Suppressor macrophage (primary cell): ENCODE measurements around the gene ASAP2.

Experiments
- DNase-seq, 4 experiments: peaks; one replicate each; pipeline ENCODE4 v3.0.0-alpha.2; 2020 to 2022

Gene ASAP2

DNA sequence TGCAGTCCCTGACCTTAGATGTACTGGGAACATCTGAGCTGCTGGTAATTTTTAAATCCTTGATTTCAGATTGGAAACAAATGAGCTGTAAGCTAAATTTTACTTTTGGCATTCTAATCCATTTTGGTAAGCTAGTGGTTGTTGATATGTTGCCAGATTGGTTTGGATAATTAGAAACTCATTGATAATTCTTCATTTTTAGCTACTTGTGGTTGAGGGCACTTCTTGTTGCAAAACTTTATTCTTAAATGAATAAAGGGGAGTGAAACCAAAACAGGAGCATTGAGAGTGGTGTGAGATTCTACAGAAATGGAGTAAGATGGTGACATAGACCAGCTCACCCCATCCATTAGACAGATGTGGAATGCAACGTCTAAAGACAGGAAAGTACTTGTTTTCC is 152.2 kb downstream of the ASAP2 start:
- no peak for DNase-seq

DNA sequence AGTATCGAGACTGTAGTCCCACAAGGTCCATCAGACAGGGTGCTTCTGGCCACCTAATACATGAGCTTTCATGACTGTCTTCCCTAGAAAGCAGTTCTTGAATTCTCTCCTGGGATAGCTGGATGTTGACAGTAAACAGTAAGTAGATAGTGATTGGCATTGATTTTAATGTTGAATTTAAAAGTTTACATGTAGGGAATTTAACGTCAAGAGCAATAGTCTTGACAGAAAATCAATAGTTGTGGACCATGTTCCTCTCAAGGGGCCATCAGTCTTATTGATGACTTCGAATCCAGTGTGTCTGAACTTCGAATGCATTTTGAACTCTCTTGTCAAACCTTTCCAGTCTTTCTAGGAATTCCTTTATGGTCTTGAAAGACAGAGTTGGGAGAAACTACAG is 152.9 kb downstream of the ASAP2 start:
- DNase-seq = no peak

DNA sequence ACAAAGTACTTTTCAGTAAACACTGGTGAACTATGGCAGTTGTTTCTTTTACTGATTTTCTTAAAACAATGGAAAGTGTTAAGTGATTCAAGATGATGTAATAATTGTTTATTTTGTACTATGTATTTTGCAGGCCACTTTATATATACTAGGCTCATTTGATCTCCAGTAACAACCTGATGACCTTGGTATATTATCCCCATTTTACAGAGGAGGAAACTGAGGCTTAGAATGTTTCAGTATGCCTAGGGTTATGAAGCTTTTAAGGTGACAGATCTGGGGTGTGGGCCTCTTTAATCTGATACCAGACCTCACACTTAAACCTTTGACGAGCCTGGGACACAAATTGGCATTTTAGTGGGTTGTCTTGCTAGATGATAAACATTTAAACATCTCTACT is 153.5 kb downstream of the ASAP2 start:
- DNase-seq = no peak

DNA sequence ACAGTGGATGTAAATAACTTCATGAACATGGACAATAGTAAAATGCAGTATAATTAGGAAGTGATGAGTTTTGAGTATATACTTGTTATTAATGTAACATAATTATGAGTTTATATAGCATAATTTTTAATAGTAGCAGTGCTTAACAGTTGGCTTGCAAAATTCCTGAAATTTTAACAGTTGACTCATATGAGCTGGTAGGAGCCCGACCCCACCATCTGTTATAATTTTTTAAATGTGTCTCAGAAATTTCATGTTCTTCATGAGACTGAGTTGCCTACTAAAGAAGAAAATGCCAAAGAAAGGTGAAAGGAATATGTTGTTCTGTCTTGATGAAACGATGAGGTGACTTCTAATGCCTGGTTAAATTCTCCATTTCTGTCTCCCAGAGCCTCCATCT is 154.1 kb downstream of the ASAP2 start:
- DNase-seq = no peak

DNA sequence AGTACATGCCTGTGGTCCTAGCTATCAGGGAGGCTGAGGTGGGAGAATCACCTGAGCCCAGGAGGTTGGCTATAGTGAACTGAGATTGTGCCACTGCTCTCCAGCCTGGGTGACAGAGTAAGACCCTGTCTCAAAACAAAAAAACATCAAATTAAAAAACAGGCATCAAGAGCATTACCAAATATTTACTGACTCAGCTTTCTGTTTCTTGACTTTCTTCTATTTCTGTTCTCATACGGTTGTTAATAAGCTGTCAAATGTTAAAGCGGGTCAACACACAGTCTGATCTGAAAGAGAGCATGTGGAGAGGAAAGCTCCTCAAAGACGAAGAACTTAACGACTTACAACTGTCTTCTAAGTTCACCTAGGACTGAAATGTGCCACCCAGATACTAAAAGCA is 157.8 kb downstream of the ASAP2 start:
- DNase-seq = no peak

DNA sequence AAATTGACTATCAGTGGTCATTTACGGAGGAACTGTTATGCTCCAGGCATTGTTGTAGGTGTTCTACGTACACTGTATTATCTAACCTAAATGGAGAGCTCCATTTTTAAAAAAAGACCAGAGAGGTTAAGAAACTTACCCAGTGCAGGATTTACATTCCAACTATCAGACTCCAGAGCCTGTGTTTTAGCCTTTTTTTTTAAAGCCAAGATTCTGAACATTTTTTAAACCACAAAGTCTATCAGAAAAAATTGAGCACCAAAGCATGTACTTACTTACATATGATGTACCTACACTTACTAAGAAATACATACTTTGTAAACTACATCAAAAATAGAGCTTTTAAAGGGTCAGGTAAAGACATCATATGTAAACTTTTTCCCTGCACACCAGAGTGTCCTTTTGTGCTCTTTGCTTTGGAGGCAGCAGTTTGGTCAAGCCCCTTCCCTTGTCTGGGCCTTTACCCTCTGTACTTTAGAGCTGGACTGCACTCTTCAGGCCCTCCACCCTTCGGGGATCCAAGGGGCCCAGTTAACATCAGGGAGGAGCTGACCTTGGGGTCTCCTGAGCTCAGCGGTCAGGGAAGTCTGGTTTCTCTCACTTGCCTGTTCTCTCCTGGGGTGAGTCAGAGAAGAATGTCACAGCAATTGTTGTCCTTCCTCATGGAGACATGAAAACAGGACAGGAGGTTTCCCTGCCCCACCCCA is 158.3 kb downstream of the ASAP2 start:
- DNase-seq = no peak

DNA sequence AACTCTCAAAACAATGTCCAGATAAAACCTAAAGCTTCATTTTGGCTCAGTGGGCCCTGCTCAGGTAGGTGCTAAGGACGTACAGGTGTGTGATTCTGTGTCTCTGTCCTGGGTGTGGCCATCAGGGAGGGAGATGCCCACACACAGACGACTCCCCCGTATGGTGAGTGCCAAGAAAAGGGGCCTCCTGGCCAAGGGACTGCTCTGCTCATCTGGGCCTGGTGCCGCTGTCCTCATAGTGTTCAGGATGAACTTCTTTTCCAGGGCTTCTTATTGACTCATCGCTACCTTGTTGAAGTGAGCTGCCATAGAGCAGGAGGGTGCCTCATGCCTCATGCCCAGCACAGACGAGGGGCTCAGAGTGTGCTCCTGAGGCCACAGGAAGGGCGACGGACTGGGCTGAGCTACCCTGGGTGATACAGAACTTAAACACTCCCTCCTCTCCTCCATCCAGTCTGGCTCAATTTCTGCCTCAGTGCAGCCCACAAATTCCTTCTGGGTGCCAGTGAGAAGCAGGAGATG is 158.9 kb downstream of the ASAP2 start:
- no peak for DNase-seq

DNA sequence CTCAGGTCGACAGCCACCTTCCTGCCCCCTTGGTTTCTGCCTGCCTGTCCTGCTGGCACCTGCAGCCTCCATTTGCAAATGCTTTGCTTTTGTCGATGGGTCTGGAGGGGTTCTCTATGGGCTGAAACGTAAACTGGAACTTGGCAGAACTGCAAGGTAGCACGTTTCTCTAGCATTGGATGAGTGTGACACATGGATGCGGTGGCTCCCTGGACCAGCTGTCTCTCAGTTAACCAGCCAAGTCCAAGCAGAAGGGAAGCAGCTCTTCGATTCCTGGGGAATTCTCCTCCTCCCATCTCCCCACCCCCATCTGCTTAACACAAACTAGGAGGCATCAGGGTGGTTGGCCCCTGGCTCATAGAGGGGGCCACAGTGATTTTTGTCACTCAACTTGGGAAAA is 159.4 kb downstream of the ASAP2 start:
- DNase-seq = no peak

DNA sequence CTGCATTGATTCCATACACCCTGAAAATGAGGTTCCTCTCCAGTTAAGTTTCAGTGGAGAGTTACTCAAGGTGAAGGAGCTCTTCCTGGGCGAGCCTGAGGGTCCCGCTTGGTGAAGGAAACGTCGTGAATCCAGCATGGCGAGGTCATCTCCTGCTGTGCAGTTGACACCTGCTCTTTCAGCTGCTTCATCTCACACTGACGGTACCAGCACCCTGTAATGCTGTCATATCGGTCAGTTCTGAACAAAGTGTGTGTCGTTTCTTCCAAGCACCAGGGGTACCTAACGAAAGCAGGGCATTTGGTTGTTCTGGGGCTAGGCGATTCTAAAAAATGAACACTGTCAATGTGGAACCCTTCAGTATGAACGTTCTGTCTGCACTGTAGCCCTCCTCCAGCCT is 164.1 kb downstream of the ASAP2 start:
- DNase-seq = no peak

DNA sequence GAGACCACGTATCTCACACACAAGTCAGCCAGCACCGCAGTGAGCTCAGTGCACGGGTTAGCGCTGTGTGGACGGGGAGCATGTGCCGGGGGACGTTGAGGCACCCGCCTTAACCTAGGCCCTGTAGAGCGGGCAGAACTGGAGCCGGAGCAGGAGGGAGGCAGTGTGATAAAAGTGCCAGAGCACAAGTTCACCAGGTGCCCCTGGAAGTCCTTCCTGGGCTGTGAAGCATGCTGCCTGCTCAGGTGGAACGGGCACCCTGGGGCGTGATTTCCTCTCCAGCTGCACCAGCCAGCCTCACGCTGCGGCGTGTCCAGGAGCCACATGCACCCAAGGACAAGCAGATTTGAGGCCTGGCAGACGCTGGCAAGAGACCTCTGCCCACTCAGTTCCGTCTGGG is 166.4 kb downstream of the ASAP2 start:
- DNase-seq = no peak

DNA sequence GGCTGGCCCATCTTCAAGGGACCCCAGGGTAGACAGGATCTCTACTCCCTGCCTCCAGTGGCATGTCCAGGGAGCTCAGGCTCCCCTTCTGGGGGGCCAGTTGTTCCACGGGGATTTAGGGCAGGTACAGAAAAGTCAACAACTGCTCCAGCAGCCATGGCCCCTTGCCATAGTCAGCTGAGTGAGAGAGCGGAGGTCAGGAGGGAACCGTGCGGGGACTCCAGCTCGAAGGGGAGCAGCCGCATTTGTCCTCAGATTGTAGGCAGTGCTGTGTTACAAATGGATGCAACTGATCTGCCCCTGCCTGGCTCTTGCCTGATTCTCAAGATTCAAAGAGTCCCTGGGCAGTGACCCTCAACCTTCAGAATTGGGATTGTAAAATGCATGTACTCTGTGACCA is 166.9 kb downstream of the ASAP2 start:
- DNase-seq = no peak

DNA sequence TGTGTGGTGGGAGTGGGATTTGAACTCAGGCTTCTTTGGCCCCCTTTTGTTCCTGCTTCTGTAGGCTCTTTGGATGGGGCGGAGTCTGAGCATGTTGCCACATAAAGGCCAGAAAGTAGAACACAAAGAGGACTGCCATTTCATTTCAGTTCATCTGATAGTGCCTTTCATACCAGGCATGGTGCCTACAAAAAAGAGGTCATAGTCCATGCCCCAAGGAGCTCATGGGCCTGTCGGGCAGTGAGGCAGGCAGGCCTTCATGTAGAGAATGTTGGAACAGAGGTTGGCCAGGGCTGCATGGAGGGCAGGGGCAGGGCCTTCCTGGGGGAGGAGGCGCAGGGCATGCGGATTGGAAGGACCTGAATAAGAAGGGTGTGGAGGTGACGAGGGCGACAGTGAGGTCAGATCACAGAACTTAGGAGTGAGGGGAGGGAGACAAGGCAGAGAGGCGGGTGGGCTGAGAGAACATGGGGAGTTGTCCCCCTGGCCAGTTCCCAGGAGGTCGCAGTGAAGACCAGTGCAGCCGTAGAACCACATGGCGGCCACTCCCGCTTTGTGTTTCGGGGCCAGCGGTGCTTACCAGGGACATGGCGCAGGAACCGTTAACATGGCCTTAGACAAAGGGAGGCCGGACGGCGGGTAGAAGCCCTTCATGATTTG is 167.6 kb downstream of the ASAP2 start:
- no peak for DNase-seq

DNA sequence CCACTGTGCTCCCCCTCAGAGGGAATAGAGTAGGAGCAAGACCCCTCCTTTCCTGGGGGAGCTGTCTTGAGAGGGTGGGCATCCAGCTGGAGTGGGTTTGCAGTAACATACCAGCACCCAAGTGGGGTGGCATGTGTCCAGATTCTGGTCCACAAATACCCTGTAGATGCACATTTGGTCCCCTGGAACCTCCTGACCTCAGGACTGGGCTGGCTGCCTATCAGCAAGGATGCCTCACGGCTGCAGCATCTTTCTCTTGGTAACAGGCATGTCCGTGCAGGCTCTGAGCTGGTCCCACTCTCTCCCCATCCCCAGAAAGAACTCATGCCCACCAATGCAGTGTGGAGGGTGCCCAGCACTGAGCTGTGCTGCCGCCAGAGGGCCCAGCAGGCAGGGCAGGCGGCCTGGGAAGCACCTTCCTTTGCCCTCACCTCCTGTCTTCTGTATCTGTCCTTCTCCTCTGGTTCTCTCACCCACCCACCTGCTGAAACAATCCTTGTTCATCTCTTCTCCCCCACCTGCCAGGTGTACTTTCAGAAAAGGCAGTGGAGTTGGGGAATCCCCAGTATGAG is 169.3 kb downstream of the ASAP2 start:
- DNase-seq = no peak

DNA sequence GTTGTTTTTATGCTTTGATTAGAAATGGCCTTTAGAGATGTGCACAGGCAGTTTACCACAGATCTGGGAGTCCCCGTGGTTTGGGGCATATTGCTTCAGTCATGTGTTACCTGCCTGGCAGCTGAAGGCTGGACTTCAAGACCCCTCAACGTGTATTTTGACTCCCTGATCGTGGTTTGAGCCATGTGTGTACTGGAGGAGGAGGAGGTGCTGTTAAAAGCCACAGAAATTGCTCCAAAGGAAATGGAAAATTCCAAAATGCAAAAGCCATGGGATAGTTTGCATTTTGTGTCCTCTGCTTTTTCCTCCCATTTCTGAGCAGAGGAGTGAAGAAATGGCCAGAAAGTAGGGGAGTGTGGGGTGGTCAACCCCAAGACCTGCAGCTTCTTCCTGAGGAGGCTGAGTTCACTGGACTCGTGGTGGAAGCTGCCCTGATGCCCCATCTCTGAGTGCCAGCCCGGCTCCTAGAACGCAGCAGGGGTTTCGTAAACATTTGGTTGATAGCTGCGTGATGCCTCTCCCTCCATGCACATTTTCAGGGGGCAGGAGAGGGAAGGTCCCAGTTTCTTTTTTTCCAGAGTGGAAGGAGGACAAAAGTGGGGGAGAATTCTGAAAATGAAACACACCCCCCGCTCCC is 171.0 kb downstream of the ASAP2 start:
- DNase-seq = no peak

DNA sequence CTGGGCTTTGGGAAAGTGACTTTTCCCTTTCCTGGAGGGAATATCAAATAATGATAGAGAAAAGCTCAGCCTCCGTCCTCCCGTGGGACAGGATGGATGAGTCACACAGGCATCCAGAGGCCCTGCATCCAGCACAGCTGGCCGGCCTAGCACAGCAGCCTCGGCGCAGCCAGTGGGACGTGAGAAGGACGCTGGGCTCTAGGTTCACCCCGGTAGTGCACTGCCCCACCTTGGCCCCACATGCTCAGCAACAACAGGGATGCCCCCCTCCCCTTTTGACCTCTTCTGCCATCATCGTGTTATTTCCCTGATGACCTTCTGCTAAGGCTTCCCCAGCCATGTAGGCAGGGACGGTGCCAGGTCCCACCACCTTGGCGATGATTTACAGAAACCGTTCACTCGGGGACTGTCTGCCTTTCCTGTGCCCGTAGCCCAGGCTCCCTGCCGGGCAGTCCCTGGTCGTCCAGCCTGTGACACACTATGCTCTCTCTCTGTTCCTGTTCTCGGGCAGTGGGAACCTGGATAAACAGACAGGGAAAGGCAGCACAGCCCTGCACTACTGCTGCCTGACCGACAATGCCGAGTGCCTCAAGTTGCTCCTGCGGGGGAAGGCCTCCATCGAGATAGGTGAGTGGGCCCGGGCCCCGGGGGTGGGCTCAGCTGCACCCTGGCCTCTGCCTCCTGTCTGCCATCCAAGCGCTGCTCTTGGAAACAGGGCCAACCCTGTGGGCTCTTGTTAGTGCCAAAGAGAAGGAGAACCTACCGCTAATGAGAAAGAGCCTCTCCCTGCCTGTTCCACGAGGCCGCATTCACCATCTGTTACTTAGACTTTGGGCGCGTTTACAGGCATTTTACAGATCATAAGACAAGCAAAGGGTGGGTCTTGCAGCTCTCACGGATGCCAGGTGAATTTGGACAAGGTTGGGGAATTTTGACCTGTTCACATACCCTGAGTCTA is 172.1 kb downstream of the ASAP2 start:
- no peak for DNase-seq

DNA sequence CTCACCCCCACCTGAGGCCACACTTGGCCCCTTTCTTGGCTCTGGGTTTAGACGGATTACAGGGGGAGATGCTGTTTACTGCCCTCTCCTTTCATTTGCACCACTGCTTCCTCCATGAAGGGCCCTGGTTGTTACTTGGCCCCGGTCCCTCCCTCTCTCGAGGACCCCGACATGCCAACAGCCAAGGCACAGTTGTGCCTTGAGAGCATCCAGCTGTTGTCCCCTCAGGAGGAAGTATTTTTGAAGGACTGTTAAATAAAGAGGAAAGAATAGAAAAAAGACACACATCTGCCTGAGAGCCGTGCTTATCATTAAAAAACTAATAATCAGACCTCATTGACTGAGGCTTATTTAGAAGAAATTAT is 172.8 kb downstream of the ASAP2 start:
- no peak for DNase-seq

DNA sequence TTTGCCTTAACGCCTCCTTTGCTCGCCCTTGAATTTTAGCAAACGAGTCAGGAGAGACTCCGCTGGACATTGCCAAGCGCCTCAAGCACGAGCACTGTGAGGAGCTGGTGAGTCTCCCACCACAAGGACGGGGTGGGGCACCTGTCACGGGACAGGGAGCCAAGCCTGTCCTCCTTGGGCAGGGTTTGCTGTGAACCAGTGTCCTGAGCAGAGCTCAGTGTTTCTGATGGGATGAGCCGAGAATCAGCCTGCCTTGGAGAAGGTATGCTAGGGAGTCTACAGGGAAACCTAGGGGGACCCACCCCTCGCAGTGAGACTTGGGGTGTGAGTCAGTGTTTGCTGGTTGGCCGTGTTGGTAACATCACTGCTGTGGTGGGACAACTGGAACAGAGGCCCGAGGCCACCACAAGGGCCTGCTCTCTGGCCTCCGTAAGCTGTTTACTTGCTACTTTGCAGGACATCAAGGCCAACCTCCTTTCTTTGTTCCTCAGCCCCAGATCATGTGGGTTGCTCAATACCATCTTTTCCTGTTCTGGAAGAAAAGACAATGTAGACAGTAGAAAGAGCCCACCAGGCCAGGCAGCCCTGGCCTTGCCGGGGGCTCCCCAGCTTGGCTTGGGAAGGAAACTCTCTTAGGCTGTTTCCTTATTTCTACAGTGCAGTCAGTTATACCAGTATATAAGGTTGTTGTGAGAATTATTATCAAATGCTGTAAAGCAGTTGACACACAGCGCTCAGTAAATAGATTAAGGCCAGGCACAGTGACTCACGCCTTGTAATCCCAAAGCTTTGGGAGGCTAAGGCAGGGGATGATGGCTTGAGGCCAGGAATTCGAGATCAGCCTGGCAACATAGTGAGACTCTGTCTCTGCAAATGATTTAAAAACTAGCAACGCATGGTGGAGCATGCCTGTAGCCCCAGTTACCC is 174.4 kb downstream of the ASAP2 start:
- DNase-seq = no peak

DNA sequence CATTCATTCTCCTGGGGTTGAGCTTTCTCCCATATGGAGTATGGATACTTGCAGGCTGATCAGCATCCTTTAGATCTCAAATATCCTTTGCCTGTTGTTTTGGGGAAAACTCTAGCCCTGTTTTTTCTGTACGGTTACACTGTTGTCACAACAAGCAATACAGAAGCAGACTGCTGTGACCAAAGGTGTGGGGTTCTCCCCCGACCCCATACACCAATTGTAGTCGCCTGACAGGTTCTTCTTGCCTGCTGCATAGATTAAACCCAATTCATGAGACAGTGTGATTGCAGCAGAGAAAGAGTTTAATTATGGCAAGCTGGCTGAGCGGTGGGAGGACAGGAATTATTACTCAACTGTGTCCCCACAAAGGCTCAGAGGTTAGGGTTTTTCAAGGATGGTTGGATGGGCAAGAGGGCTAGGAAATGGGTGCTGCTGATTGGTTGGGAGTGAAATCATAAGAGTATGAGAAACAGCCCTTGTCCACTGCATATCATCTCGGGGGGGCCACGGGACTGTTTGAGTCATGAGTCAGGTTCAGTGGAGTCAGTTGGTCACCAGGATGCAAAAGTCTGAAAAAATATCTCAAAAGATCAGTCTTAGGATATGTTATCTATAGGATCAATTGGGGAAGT is 176.1 kb downstream of the ASAP2 start:
- no peak for DNase-seq

DNA sequence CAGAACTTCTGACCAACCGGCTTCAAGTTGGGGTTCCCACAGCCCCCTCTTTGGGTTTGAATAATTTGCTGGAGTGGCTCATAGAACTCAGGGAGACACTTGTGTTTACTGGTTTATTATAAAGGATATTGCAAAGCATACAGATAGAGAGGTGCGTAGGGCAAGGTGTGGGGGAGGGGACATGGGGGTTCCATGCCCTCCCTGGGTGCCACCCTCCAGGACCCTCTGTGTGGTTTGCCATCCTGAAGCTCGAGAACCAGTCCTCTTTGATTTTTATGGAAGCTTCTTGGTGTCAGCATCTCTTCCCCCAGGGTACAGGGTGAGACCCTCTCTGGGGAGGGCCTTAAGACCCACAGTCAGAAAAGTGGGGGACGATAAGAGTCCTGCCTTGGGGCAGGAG is 177.9 kb downstream of the ASAP2 start:
- no peak for DNase-seq

DNA sequence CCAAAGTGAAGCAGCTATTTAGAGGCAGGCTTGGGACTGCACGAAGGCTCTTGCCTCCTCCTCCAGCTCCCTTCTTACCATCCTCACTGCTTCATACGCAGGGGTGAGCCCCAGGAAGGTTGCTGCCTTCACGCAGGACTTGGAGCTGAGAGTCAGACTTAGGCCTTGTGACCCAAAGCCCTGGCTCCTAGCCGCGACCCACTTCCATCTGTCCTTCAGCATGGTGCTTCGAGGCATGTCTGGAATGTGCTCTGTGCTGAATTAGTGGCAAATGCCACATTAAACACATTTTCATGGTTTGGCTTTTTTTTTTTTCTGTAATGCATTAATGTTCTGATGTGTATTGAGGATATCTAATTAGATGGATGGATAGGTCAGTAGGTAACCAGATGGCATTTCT is 179.2 kb downstream of the ASAP2 start:
- no peak for DNase-seq

DNA sequence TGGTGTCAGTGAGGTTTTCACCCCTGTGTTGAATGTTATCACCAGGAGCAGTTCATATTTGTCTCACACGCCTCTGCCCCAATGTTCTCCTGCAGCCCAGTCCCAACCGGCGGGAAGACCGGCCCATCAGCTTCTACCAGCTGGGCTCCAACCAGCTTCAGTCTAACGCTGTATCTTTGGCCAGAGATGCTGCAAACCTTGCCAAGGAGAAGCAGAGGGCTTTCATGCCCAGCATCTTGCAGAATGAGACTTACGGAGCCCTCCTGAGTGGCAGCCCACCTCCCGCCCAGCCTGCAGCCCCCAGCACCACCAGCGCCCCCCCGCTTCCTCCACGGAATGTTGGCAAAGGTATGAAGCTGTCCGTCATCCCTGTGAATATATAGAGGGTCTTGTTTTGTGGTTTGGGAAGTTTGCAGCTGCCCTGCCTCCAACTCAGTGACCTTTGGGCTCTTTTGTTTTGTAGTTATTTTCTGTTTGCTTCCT is 181.6 kb downstream of the ASAP2 start:
- DNase-seq = no peak
